ENCODE data around the gene IL1RL2.

GRCh38 chr2:102177814-102178478 lies 8.9 kb upstream of the IL1RL2 start:
- TF ChIP-seq POLR2AphosphoS5 (IDR thresholded peaks at IDR 0.05; ENCODE audit: insufficient read depth in 1 of 2, low read depth in 1 of 2), result peak in 1 of 2 donors; percentile 43
- no peak for TF ChIP-seq POLR2A (IDR thresholded peaks at IDR 0.05)
- no peak for TF ChIP-seq CTCF (IDR thresholded peaks at IDR 0.05)
